Keratinocyte (primary cell): ENCODE results near the gene HGS. TPM values are rescaled to one million over a fixed set of nuclear protein-coding genes. Genes with fewer than 3 reads are reported as not detected.

Source experiments
- DNase-seq: peaks from one replicate; pipeline ENCODE4 v3.0.0-alpha.2; 2011; ENCODE audit warnings: low read depth, missing footprints, low spot score
- FAIRE-seq: peaks from 2 replicates; lab custom pipeline; 2011; peaks lifted over from hg19 to GRCh38; lab: Jason Lieb, UNC
- H2AFZ ChIP-seq: 2 replicates; pipeline ENCODE4 v1.6.0; 2012; ENCODE audit warnings: low read length, control low read depth, inconsistent platforms; ENCODE audit not compliant: control insufficient read depth
- H3K27ac ChIP-seq: 2 replicates; pipeline ENCODE4 v1.5.1; 2011; ENCODE audit warnings: low read length; ENCODE audit not compliant: control insufficient read depth, insufficient read depth
- H3K27me3 ChIP-seq: 3 replicates; pipeline ENCODE4 v1.6.0; 2011; ENCODE audit warnings: low read length; ENCODE audit not compliant: control insufficient read depth, insufficient read depth; ENCODE audit errors: extremely low read depth
- H3K36me3 ChIP-seq, 2 experiments: 2 replicates in 1 of 2; 3 replicates in 1 of 2; pipeline ENCODE4 v1.5.1; 2011; ENCODE audit warnings: low read length in 2 of 2, mild to moderate bottlenecking in 1 of 2; ENCODE audit not compliant: control insufficient read depth in 2 of 2, insufficient read depth in 2 of 2; ENCODE audit errors: extremely low read depth in 1 of 2
- H3K4me1 ChIP-seq: 3 replicates; pipeline ENCODE4 v1.5.1; 2011; ENCODE audit warnings: low read length; ENCODE audit not compliant: control insufficient read depth, insufficient read depth; ENCODE audit errors: extremely low read depth
- H3K4me2 ChIP-seq: 3 replicates; pipeline ENCODE4 v1.6.0; 2011; ENCODE audit warnings: low read depth, low read length; ENCODE audit not compliant: control insufficient read depth, insufficient read depth; ENCODE audit errors: extremely low read depth
- H3K4me3 ChIP-seq, 3 experiments: fragments of 200-600 bp in 1 of 3; sonication (generic) in 1 of 3; 2 replicates in 2 of 3; 3 replicates in 1 of 3; pipeline ENCODE4 v1.5.1; 2011 to 2016; ENCODE audit warnings: low read length in 3 of 3, mild to moderate bottlenecking in 3 of 3, control low read depth in 2 of 3, inconsistent platforms in 1 of 3, low read depth in 1 of 3, mixed read lengths in 1 of 3, mixed run types in 1 of 3, moderate library complexity in 1 of 3; ENCODE audit not compliant: control insufficient read depth in 2 of 3, insufficient read depth in 2 of 3; ENCODE audit errors: extremely low read depth in 1 of 3
- H3K79me2 ChIP-seq: 2 replicates; pipeline ENCODE4 v1.6.0; 2012; ENCODE audit warnings: low read length; ENCODE audit not compliant: control insufficient read depth, insufficient read depth
- H3K9ac ChIP-seq: 3 replicates; pipeline ENCODE4 v1.6.0; 2011; ENCODE audit warnings: low read length; ENCODE audit not compliant: control insufficient read depth, insufficient read depth; ENCODE audit errors: extremely low read depth
- H3K9me1 ChIP-seq: 3 replicates; pipeline ENCODE4 v1.6.0; 2011; ENCODE audit warnings: low read length; ENCODE audit not compliant: control insufficient read depth, insufficient read depth; ENCODE audit errors: extremely low read depth
- H3K9me3 ChIP-seq: 2 replicates; pipeline ENCODE4 v1.5.1; 2012; ENCODE audit warnings: low read depth, low read length; ENCODE audit not compliant: control insufficient read depth
- H4K20me1 ChIP-seq: 3 replicates; pipeline ENCODE4 v1.6.0; 2011; ENCODE audit warnings: low read length; ENCODE audit not compliant: control insufficient read depth, insufficient read depth; ENCODE audit errors: extremely low read depth
- EZH2 ChIP-seq: IDR thresholded peaks from one replicate; pipeline ENCODE4 v1.6.1; 2012; ENCODE audit warnings: inconsistent platforms, mild to moderate bottlenecking, low read length, moderate library complexity
- dilution Hi-C: fragments of 300-500 bp; cut with MboI; formaldehyde crosslinking; loops from one replicate; pipeline ENCODE4 v1.7.0; 2020; ENCODE audit warnings: low sequenced_read_pairs; ENCODE audit not compliant: extremely low pct_ligation_motif_present
- polyA plus RNA-seq, 5 experiments: library from polyadenylated mRNA; depleted of rRNA in 3 of 5; stranded (reverse) in 3 of 5; stranded (forward) in 1 of 5; unstranded in 1 of 5; fragments of >200 nt; gene quantifications; 1 replicate in 1 of 5; 2 replicates in 3 of 5; 3 replicates in 1 of 5; pipeline versions ENCODE4 v1.2.1 to v1.2.3, GENCODE V29; 2011 to 2012; ENCODE audit warnings: missing spikeins in 2 of 5, low read depth in 1 of 5, low replicate concordance in 1 of 5
- TF ChIP-seq, protein P1 (sequence below), 3 experiments: IDR thresholded peaks in 1 of 3; conservative IDR thresholded peaks in 1 of 3; optimal IDR thresholded peaks in 1 of 3; 2 replicates in 2 of 3; 3 replicates in 1 of 3; pipeline versions ENCODE3 to v1.5.1; 2011; ENCODE audit warnings: low read length in 3 of 3, mild to moderate bottlenecking in 3 of 3, moderate library complexity in 2 of 3, control low read depth in 1 of 3, inconsistent platforms in 1 of 3; ENCODE audit not compliant: insufficient read depth in 2 of 3; ENCODE audit errors: extremely low read depth in 1 of 3

The HGS gene
- polyA plus RNA-seq, 1 donor (not counting 4 experiments of a cell fraction or from before 2014, with no cell fraction given), result 79.6 TPM

GRCh38 chr17:81691608-81692007 is 7.8 kb downstream of the HGS start:
- FAIRE-seq, result no peak
- H3K79me2 ChIP-seq, result peaks cover 72% of the 10 kb centered on the region
- H3K36me3 ChIP-seq, result peaks cover 61 to 78% of the 10 kb centered on the region in 2 experiments
- no peak overlapping the region for H3K4me3 ChIP-seq
- no peak for TF ChIP-seq EZH2
- TF ChIP-seq, protein P1, sequence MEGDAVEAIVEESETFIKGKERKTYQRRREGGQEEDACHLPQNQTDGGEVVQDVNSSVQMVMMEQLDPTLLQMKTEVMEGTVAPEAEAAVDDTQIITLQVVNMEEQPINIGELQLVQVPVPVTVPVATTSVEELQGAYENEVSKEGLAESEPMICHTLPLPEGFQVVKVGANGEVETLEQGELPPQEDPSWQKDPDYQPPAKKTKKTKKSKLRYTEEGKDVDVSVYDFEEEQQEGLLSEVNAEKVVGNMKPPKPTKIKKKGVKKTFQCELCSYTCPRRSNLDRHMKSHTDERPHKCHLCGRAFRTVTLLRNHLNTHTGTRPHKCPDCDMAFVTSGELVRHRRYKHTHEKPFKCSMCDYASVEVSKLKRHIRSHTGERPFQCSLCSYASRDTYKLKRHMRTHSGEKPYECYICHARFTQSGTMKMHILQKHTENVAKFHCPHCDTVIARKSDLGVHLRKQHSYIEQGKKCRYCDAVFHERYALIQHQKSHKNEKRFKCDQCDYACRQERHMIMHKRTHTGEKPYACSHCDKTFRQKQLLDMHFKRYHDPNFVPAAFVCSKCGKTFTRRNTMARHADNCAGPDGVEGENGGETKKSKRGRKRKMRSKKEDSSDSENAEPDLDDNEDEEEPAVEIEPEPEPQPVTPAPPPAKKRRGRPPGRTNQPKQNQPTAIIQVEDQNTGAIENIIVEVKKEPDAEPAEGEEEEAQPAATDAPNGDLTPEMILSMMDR (optimal IDR thresholded peaks at IDR 0.05 in 1 of 3, IDR thresholded peaks at IDR 0.05 in 1 of 3, conservative IDR thresholded peaks at IDR 0.05 in 1 of 3; ENCODE audit: extremely low read depth in 1 of 3, insufficient read depth in 2 of 3, low read length in 3 of 3), result no peak
- no peaks in the 10 kb centered on the region for H3K27me3 ChIP-seq
- no peaks in the 10 kb centered on the region for H3K9me1 ChIP-seq
- no peak overlapping the region for H3K27ac ChIP-seq
- no peak overlapping the region for H3K4me2 ChIP-seq
- H3K9ac ChIP-seq, result no peak overlapping the region
- no peak for DNase-seq
- H4K20me1 ChIP-seq, result peaks cover 12% of the 10 kb centered on the region
- no peak overlapping the region for H2AFZ ChIP-seq
- H3K9me3 ChIP-seq, result no peaks in the 10 kb centered on the region
- dilution Hi-C loops, result no loop called here
- H3K4me1 ChIP-seq, result peaks cover 9% of the 10 kb centered on the region

- TF ChIP-seq, protein P1 (optimal IDR thresholded peaks at IDR 0.05 in 1 of 3, IDR thresholded peaks at IDR 0.05 in 1 of 3, conservative IDR thresholded peaks at IDR 0.05 in 1 of 3; ENCODE audit: extremely low read depth in 1 of 3, insufficient read depth in 2 of 3, low read length in 3 of 3), result peak in 1 of 3 experiments; percentile 27
- TF ChIP-seq EZH2, result no peak
- FAIRE-seq (no peak), DNase-seq (no peak)
- H3K9ac ChIP-seq, result no peak overlapping the region
- peaks cover 62 to 78% of the 10 kb centered on the region in 2 experiments for H3K36me3 ChIP-seq
- H3K79me2 ChIP-seq, result peaks cover 69% of the 10 kb centered on the region
- H3K9me3 ChIP-seq, result no peaks in the 10 kb centered on the region
- H2AFZ ChIP-seq, result no peak overlapping the region
- H3K4me1 ChIP-seq, result peaks cover 4% of the 10 kb centered on the region
- H3K27ac ChIP-seq, result no peak overlapping the region
- peaks cover 7% of the 10 kb centered on the region for H4K20me1 ChIP-seq
- no peak overlapping the region for H3K4me2 ChIP-seq
- H3K9me1 ChIP-seq, result no peaks in the 10 kb centered on the region
- no peaks in the 10 kb centered on the region for H3K27me3 ChIP-seq
- dilution Hi-C loops, result no loop called here
- H3K4me3 ChIP-seq, result no peak overlapping the region
Observed at GRCh38 chr17:81693509-81694210, 9.8 kb downstream of the HGS start.
